ENCODE results near the gene C2CD2L. TPM values are rescaled to one million over a fixed set of nuclear protein-coding genes. Genes with fewer than 3 reads are reported as not detected.

C2CD2L gene
- total RNA-seq, 3 donors from 2014 or later: 25.8 to 47.1 (median 36.1) TPM

DNA sequence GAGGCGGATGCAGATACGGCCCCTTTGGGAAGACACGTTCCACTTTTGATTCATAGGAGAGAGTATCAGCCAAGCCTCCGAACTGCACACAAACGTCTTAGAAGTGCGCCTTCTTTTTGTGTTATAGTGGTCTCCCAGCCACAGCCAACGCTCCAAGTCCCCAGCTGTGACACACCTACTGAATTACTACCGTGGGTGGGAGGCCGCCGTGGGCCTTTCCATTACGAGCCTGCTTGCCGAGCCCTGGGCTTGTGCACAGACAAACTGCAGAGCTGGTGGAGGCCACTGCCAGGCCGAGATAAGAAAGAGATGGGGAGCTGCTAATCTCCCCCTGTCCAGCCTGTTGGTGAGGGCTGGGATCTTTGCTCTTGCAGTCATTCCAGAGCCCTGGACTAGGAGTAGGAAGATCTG, 21.7 kb upstream of the C2CD2L start:
- Histone ChIP-seq H3K4me1 (ENCODE audit: low read depth) (peaks cover 15% of the 10 kb centered on the region), H3K4me3 (peak overlapping the region; percentile 45), H3K9me3 (no peaks in the 10 kb centered on the region), H3K36me3 (ENCODE audit: low read depth) (no peaks in the 10 kb centered on the region)
- TF ChIP-seq, protein P1, sequence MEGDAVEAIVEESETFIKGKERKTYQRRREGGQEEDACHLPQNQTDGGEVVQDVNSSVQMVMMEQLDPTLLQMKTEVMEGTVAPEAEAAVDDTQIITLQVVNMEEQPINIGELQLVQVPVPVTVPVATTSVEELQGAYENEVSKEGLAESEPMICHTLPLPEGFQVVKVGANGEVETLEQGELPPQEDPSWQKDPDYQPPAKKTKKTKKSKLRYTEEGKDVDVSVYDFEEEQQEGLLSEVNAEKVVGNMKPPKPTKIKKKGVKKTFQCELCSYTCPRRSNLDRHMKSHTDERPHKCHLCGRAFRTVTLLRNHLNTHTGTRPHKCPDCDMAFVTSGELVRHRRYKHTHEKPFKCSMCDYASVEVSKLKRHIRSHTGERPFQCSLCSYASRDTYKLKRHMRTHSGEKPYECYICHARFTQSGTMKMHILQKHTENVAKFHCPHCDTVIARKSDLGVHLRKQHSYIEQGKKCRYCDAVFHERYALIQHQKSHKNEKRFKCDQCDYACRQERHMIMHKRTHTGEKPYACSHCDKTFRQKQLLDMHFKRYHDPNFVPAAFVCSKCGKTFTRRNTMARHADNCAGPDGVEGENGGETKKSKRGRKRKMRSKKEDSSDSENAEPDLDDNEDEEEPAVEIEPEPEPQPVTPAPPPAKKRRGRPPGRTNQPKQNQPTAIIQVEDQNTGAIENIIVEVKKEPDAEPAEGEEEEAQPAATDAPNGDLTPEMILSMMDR (IDR thresholded peaks at IDR 0.05): no peak
- intact Hi-C loops (cut with DNase I, micrococcal nuclease): no loop called here
- DNase-seq (no peak), ATAC-seq (peak; percentile 25)

DNA sequence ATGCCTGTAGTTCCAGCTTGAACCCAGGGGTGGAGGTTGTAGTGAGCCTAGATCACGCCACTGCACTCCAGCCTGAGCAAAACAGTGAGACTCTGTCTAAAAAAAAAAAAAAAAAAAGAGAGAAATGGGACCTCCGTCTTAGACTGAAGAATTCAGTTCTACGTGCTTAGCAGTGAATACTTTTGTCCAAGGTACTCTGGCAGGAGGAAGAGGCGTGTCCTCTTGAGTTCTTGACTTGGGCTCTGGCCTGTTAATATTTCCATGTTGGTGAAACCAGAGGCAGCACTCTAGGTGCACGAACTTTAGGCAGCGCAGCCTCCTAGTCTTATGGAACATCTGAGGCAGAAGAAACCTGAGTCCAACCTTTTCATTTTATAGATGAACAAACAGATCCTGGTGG, 20.0 kb upstream of the C2CD2L start:
- Histone ChIP-seq H3K9me3 (no peaks in the 10 kb centered on the region), H3K36me3 (ENCODE audit: low read depth) (no peaks in the 10 kb centered on the region), H3K4me3 (no peak overlapping the region), H3K4me1 (ENCODE audit: low read depth) (peaks cover 15% of the 10 kb centered on the region)
- no peak for ATAC-seq
- intact Hi-C loops (cut with DNase I, micrococcal nuclease): no loop called here
- no peak for DNase-seq
- TF ChIP-seq, protein P1 (IDR thresholded peaks at IDR 0.05): no peak

GRCh38 chr11:119087747-119088241, 19.4 kb upstream of the C2CD2L start:
- intact Hi-C loops (cut with DNase I, micrococcal nuclease): no loop called here
- no peak for ATAC-seq

DNA sequence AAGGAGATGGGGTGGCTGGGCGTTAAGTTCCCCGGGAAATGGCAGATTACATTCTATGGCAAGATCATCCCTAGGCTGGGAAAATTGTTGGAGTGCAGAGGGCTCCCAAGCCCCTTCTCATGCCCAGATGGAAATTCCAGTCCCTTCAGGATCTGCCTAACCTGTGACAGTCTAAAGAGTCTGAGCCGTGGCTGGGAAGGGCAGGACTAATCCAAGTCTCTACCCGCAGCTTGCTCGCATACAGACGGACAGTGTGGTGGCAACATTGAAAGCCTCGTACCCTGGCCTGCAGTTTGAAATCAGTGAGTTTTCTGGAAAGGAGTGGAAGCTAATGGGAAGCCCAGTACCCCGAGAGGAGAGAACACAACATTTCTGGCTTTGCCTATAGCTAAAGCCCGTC, 18.7 kb upstream of the C2CD2L start:
- H3K4me1 ChIP-seq (ENCODE audit: low read depth): peaks cover 25% of the 10 kb centered on the region
- no peaks in the 10 kb centered on the region for H3K9me3 ChIP-seq
- ATAC-seq (no peak), DNase-seq (no peak)
- intact Hi-C loops (cut with DNase I, micrococcal nuclease): no loop called here
- no peak overlapping the region for H3K4me3 ChIP-seq
- TF ChIP-seq, protein P1 (IDR thresholded peaks at IDR 0.05): no peak
- no peaks in the 10 kb centered on the region for H3K36me3 ChIP-seq (ENCODE audit: low read depth)

More at GRCh38 chr11:119087747-119088241, 19.4 kb upstream of the C2CD2L start:
- Histone ChIP-seq H3K4me1 (ENCODE audit: low read depth) (peaks cover 19% of the 10 kb centered on the region), H3K9me3 (no peaks in the 10 kb centered on the region), H3K36me3 (ENCODE audit: low read depth) (no peaks in the 10 kb centered on the region), H3K4me3 (no peak overlapping the region)
- DNase-seq: no peak
- TF ChIP-seq, protein P1 (IDR thresholded peaks at IDR 0.05): no peak

DNA sequence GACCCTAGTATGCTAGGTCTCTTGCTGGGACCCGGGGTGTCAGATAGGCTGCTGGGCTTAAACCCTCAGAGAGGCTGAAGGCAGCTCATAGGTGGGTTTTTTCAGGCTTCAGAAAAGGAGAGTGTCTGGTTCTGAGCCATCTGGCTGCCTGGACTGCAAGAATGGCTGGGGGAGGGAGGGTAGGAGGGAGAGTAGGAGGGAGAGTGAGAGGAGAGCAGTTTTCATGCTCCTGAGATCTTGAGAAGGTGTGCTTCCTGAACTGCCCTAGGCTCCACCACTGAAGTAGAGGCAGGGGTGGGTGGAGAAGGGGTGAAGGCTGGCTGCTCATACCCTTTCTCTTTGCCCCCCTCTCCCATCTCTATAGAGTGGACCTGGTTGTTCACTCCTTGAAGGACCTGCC, 17.8 kb upstream of the C2CD2L start:
- H3K9me3 ChIP-seq: no peaks in the 10 kb centered on the region
- TF ChIP-seq, protein P1 (IDR thresholded peaks at IDR 0.05): no peak
- intact Hi-C loops (cut with DNase I, micrococcal nuclease): no loop called here
- no peak for DNase-seq
- H3K36me3 ChIP-seq (ENCODE audit: low read depth): no peaks in the 10 kb centered on the region
- no peak for ATAC-seq
- peaks cover 29% of the 10 kb centered on the region for H3K4me1 ChIP-seq (ENCODE audit: low read depth)
- no peak overlapping the region for H3K4me3 ChIP-seq

GRCh38 chr11:119091178-119091577, 16.0 kb upstream of the C2CD2L start:
- TF ChIP-seq, protein P1 (IDR thresholded peaks at IDR 0.05): no peak
- Histone ChIP-seq H3K36me3 (ENCODE audit: low read depth) (no peaks in the 10 kb centered on the region), H3K9me3 (no peaks in the 10 kb centered on the region), H3K4me3 (no peak overlapping the region), H3K4me1 (ENCODE audit: low read depth) (peaks cover 17% of the 10 kb centered on the region)
- ATAC-seq (no peak), DNase-seq (no peak)
- intact Hi-C loops (cut with DNase I, micrococcal nuclease): no loop called here

All from mucosa of descending colon (tissue), 3 donors.